GM12873 (cell line): ENCODE data around the gene AGAP5.
"Not testable (repeated sequence)": the region's sequence is repeated elsewhere in the genome, so short reads cannot be mapped to it uniquely, and the experiment has no call there.

Experiments used
- TF ChIP-seq, protein P1 (sequence below): IDR thresholded peaks from 2 replicates; pipeline ENCODE4 v1.5.1; 2012; ENCODE audit warnings: low read depth, mild to moderate bottlenecking, moderate library complexity, low read length, control low read depth; ENCODE audit not compliant: insufficient read depth; ENCODE audit errors: missing control alignments

Gene AGAP5

GRCh38 chr10:73697675-73698159, at the start of gene AGAP5:
Gene AGAP5, minus strand, starts transcription at chr10:73698109. Its CDS starts 354 bp downstream, at chr10:73697755.
- TF ChIP-seq, protein P1, sequence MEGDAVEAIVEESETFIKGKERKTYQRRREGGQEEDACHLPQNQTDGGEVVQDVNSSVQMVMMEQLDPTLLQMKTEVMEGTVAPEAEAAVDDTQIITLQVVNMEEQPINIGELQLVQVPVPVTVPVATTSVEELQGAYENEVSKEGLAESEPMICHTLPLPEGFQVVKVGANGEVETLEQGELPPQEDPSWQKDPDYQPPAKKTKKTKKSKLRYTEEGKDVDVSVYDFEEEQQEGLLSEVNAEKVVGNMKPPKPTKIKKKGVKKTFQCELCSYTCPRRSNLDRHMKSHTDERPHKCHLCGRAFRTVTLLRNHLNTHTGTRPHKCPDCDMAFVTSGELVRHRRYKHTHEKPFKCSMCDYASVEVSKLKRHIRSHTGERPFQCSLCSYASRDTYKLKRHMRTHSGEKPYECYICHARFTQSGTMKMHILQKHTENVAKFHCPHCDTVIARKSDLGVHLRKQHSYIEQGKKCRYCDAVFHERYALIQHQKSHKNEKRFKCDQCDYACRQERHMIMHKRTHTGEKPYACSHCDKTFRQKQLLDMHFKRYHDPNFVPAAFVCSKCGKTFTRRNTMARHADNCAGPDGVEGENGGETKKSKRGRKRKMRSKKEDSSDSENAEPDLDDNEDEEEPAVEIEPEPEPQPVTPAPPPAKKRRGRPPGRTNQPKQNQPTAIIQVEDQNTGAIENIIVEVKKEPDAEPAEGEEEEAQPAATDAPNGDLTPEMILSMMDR = not testable (repeated sequence)

DNA sequence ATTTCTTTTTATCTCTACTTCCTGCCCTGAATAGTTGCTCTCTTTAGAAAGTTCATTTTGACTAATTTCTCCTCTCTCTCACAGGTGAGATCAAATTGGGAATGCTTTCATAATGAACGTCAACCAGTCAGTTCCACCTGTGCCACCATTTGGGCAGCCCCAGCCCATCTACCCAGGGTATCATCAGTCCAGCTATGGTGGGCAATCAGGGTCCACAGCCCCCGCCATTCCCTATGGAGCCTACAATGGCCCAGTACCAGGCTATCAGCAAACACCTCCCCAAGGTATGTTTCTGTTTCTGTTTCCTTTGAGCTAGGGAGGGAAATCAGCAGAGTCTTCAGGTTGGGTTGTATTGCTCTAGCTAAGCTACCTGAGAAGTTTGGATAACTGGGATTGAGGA, 48.8 kb upstream of the AGAP5 start:
- TF ChIP-seq, protein P1 = no peak

GRCh38 chr10:73744664-73744975, 46.7 kb upstream of the AGAP5 start:
- TF ChIP-seq, protein P1 = no peak

GRCh38 chr10:73743905-73744663, 46.2 kb upstream of the AGAP5 start, which contains the start of gene SEC24C:
Gene SEC24C, plus strand, starts transcription at chr10:73744372. Its CDS starts 2,461 bp downstream, at chr10:73746833.
- TF ChIP-seq, protein P1 = no peak

DNA sequence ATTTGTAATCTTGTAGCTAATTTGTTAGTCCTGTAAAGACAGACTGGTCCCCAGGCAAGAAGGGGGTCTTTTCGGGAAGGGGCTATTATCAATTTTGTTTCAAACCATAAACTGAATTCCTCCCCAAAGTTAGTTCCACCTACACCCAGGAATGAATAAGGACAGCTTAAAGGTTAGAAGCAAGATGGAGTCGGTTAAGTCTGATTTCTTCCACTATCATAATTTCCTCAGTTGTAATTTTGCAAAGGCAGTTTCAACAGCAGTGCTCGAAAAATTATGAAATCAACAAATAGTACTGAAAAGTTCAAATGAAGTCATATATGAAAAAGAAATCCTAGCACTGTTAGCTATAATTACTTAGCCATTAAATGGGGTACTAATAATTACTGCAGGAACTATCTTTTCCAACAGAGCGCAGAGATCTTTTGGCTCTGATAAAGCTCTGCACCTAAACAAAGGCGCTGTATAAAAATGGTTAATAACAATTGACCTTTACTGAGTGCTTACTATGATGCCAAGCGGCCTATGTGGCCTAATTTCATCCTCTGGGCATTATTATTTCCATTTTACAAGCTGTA, 45.5 kb upstream of the AGAP5 start:
- TF ChIP-seq, protein P1 = no peak

DNA sequence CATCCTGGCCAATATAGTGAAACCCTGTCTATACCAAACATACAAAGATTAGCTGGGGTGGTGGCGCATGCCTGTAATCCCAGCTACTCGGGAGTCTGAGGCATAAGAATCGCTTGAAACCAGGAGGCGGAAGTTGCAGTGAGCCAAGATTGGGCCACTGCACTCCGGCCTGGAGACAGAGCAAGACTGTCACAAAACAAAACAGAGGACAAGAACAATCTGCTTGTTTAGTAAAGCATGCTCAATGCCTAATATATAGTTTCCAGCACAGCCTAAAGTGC, 44.5 kb upstream of the AGAP5 start:
- TF ChIP-seq, protein P1 = no peak

DNA sequence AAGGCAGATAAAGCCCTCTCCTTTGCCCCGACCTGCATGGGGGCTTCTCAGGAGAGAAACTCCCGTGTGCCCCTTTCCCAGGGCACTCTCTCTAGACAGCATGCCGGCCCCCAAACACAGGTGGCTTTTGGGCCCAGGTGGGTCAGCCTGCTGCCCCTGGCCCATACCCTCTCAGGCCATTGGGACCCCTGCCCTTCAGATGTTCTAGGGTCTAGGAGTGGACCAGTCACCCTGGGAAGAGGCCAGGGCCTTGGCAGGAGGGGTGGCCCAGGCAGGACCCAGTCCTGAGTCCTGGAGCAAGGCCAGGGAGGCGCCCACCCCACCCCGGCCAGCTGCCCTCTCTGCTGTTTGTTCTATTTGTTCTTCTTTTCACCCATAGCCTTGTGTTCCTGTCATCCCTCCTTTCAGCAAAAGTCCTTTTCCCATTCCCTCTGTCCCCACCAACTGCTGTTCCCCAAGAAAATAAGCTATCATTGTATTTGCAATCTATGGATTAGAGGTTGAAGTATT, 36.9 kb upstream of the AGAP5 start:
- TF ChIP-seq, protein P1 = no peak
